M059J (cell line): ENCODE measurements around the gene ERFL. TPM values are rescaled to one million over a fixed set of nuclear protein-coding genes. Genes with fewer than 3 reads are reported as not detected.
A peak's percentile ranks its signal among the peaks of the same experiment; 100 is the strongest.

Experiments
- DNase-seq: peaks from one replicate; pipeline ENCODE4 v3.0.0-alpha.2; 2012; ENCODE audit warnings: low read depth
- total RNA-seq: library from RNA; depleted of rRNA; stranded (reverse); fragments of >200 nt; shearing (Covaris generic); gene quantifications from 2 replicates; pipeline ENCODE4 v1.2.3, GENCODE V29; 2014; rRNA removed

Gene ERFL
- total RNA-seq, 1 experiment from 2014 or later, result not detected

- DNase-seq, result peak; percentile 98
These were observed 68.4 kb downstream of the ERFL start, which contains the start of gene RPS19 for GRCh38 chr19:41859618-41860418. TSS of gene RPS19 (plus strand) at chr19:41860255. CDS start at chr19:41860775, 520 bp downstream.

GRCh38 chr19:41859213-41859617 is 69.0 kb downstream of the ERFL start:
- no peak for DNase-seq

Other genes starting within 250 kb of the ERFL start
- not detected in 2 replicates for gene CEACAM7, start 240.2 kb downstream of the ERFL start, total RNA-seq
- not detected in 2 replicates for gene CEACAM5, start 219.8 kb downstream of the ERFL start, total RNA-seq
- not detected in 2 replicates for gene CEACAM6, start 172.9 kb downstream of the ERFL start, total RNA-seq
- gene CEACAM3, start 131.9 kb downstream of the ERFL start, total RNA-seq, result not detected in 2 replicates
- not detected in 2 replicates for gene LYPD4, start 83.8 kb downstream of the ERFL start, total RNA-seq
- gene DMRTC2, start 83.4 kb downstream of the ERFL start, total RNA-seq, result not detected in 2 replicates
- 919 and 1,304 TPM in 2 replicates for gene RPS19, start 68.2 kb downstream of the ERFL start, total RNA-seq
- 0.12 TPM in 1 of 2 replicates, not detected in the other for gene CD79A, start 51.2 kb downstream of the ERFL start, total RNA-seq
- 41.7 and 43.9 TPM in 2 replicates for gene ARHGEF1, start 45.3 kb downstream of the ERFL start, total RNA-seq
- 237 and 244 TPM in 2 replicates for gene RABAC1, start 30.9 kb upstream of the ERFL start, total RNA-seq
- gene ATP1A3, start 65.8 kb upstream of the ERFL start, total RNA-seq, result 0.05 TPM in 1 of 2 replicates, not detected in the other
- gene GRIK5, start 141.8 kb upstream of the ERFL start, total RNA-seq, result 0.07 TPM in 1 of 2 replicates, not detected in the other
- gene ZNF574, start 147.7 kb upstream of the ERFL start, total RNA-seq, result 18.1 and 29.9 TPM in 2 replicates
- gene POU2F2, start 204.0 kb upstream of the ERFL start, total RNA-seq, result 0.17 and 0.30 TPM in 2 replicates